Measurements from ENCODE around the gene LAMA3. TPM values are rescaled to one million over a fixed set of nuclear protein-coding genes. Genes with fewer than 3 reads are reported as not detected.

LAMA3 gene
- total and polyA plus RNA-seq, 2 donors from 2014 or later: 4.4 to 66.0 TPM

DNA sequence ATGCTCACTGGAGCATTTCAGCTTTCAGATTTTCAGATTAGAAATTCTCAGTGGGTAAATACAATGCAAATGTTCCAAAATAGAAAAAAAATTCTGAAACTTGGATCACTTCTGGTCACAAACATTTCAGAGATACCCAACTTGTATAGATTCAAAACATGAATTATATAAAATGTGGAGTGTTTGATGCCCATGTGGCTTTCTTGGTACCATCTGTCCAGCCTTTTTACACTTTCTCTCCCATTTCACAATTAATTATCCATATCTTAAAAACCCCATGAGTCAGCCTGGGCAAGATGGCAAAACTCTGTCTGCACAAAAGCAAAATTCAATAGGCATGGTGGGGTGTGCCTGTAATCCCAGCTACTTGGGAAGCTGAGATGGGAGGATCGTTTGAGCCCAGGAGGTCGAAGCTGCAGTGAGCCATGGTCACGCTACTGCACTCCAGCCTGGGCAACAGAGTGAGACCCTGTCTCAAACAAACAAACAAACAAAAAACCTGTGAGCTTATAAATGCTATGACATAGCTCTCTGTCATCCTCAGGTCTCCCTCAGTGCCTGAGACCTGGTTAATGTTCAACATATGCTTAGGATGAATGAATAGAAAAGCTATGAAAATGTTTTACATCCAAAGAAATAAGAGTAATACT lies 179.0 kb downstream of the LAMA3 start:
- Histone ChIP-seq H3K4me3 (ENCODE audit: low read length in 3 of 3) (no peak overlapping the region), H3K9ac (ENCODE audit: low read length in 3 of 3) (no peak overlapping the region), H3K4me1 (ENCODE audit: control insufficient read depth in 2 of 3, insufficient read depth in 2 of 3, low read depth in 1 of 3, low read length in 3 of 3) (no peaks in the 10 kb centered on the region), H3K36me3 (ENCODE audit: control insufficient read depth in 2 of 3, insufficient read depth in 3 of 3, low read length in 3 of 3) (no peaks in the 10 kb centered on the region), H3K9me3 (ENCODE audit: control insufficient read depth in 2 of 3, insufficient read depth in 1 of 3, low read length in 3 of 3) (no peaks in the 10 kb centered on the region), H3K27me3 (ENCODE audit: control insufficient read depth, insufficient read depth, low read length) (no peaks in the 10 kb centered on the region), H3K27ac (ENCODE audit: low read depth in 2 of 2, low read length in 2 of 2) (no peak overlapping the region)
- intact Hi-C loops (cut with DNase I): no loop called here
- no peak for DNase-seq
- TF ChIP-seq, protein P1, sequence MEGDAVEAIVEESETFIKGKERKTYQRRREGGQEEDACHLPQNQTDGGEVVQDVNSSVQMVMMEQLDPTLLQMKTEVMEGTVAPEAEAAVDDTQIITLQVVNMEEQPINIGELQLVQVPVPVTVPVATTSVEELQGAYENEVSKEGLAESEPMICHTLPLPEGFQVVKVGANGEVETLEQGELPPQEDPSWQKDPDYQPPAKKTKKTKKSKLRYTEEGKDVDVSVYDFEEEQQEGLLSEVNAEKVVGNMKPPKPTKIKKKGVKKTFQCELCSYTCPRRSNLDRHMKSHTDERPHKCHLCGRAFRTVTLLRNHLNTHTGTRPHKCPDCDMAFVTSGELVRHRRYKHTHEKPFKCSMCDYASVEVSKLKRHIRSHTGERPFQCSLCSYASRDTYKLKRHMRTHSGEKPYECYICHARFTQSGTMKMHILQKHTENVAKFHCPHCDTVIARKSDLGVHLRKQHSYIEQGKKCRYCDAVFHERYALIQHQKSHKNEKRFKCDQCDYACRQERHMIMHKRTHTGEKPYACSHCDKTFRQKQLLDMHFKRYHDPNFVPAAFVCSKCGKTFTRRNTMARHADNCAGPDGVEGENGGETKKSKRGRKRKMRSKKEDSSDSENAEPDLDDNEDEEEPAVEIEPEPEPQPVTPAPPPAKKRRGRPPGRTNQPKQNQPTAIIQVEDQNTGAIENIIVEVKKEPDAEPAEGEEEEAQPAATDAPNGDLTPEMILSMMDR (IDR thresholded peaks at IDR 0.05; ENCODE audit: borderline replicate concordance, extremely low read depth, insufficient read depth): no peak
- FAIRE-seq: no peak

DNA sequence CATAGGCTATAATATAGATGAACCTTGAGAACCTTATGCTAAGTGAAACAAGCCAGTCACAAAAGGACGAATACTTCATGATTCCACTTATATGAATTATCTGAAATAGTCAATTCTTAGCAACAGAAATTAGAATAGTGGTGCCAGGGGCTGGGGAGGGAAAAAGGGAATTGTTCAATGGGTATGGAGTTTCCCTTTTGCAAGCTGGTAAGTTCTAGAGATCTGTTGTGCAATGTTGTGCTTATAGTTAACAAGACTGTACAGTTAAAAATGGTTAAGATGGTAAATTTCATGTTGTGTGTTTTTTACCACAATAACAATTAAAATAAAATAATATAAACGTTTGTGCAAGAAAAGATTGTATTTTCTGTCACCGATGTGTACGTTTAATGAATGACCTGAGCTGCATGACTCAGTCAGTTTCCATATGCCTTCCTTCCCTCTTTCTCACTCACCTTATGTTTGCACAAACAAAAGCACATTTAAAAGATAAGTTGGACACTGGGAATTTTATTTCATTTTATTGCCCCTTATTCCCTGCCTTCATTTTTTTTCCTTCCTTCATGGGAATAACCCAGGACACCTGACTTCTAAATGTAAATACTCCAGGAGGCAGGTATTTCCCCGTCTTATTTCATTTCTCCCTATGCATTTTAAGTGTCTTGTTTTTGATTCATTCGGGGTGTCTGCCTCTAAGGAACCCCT lies 181.6 kb downstream of the LAMA3 start:
- H3K4me1 ChIP-seq (ENCODE audit: control insufficient read depth in 2 of 3, insufficient read depth in 2 of 3, low read depth in 1 of 3, low read length in 3 of 3): no peaks in the 10 kb centered on the region
- H3K9me3 ChIP-seq (ENCODE audit: control insufficient read depth in 2 of 3, insufficient read depth in 1 of 3, low read length in 3 of 3): no peaks in the 10 kb centered on the region
- H3K27me3 ChIP-seq (ENCODE audit: control insufficient read depth, insufficient read depth, low read length): no peaks in the 10 kb centered on the region
- intact Hi-C loops (cut with DNase I): no loop called here
- TF ChIP-seq, protein P1 (IDR thresholded peaks at IDR 0.05; ENCODE audit: borderline replicate concordance, extremely low read depth, insufficient read depth): no peak
- H3K27ac ChIP-seq (ENCODE audit: low read depth in 2 of 2, low read length in 2 of 2): no peak overlapping the region
- no peak overlapping the region for H3K9ac ChIP-seq (ENCODE audit: low read length in 3 of 3)
- H3K36me3 ChIP-seq (ENCODE audit: control insufficient read depth in 2 of 3, insufficient read depth in 3 of 3, low read length in 3 of 3): no peaks in the 10 kb centered on the region
- DNase-seq (no peak), FAIRE-seq (no peak)
- H3K4me3 ChIP-seq (ENCODE audit: low read length in 3 of 3): no peak overlapping the region

DNA sequence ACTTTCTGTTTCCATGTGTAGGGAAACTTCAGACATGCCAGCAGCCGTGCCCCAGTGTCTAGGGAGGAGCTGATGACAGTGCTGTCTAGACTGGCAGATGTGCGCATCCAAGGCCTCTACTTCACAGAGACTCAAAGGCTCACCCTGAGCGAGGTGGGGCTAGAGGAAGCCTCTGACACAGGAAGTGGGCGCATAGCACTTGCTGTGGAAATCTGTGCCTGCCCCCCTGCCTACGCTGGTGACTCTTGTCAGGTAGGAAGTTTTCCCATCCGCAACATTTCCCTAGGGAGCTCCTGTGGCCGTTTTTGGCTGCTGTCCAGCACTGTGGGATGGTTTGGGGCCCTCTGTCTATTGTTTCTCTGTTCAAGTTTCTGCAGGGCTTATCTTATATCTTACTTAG lies 182.2 kb downstream of the LAMA3 start:
- no peaks in the 10 kb centered on the region for H3K27me3 ChIP-seq (ENCODE audit: control insufficient read depth, insufficient read depth, low read length)
- H3K9me3 ChIP-seq (ENCODE audit: control insufficient read depth in 2 of 3, insufficient read depth in 1 of 3, low read length in 3 of 3): no peaks in the 10 kb centered on the region
- no peak overlapping the region for H3K4me3 ChIP-seq (ENCODE audit: low read length in 3 of 3)
- no peaks in the 10 kb centered on the region for H3K4me1 ChIP-seq (ENCODE audit: control insufficient read depth in 2 of 3, insufficient read depth in 2 of 3, low read depth in 1 of 3, low read length in 3 of 3)
- TF ChIP-seq, protein P1 (IDR thresholded peaks at IDR 0.05; ENCODE audit: borderline replicate concordance, extremely low read depth, insufficient read depth): no peak
- no peaks in the 10 kb centered on the region for H3K36me3 ChIP-seq (ENCODE audit: control insufficient read depth in 2 of 3, insufficient read depth in 3 of 3, low read length in 3 of 3)
- no peak for FAIRE-seq
- H3K27ac ChIP-seq (ENCODE audit: low read depth in 2 of 2, low read length in 2 of 2): no peak overlapping the region
- DNase-seq: peak in 4 of 5 donors; percentile 35 to 47 (median 40)
- H3K9ac ChIP-seq (ENCODE audit: low read length in 3 of 3): no peak overlapping the region
- intact Hi-C loops (cut with DNase I): no loop called here
